Liver (tissue), 9 donors: ENCODE measurements around the gene SUPT5H. TPM values are rescaled to one million over a fixed set of nuclear protein-coding genes. Genes with fewer than 3 reads are reported as not detected.

ENCODE experiments used
- DNase-seq: peaks from one replicate; pipeline ENCODE4 v3.0.0-alpha.2; 2017; ENCODE audit warnings: low spot score
- H3K27ac ChIP-seq, 2 donors: one replicate each; pipeline ENCODE4 v1.7.0; 2013; ENCODE audit warnings: inconsistent platforms in 2 of 2, low read length in 2 of 2, control low read depth in 1 of 2, low read depth in 1 of 2, mild to moderate bottlenecking in 1 of 2
- H3K27me3 ChIP-seq, 4 donors: one replicate each; pipeline versions ENCODE4 v1.6.1 to v1.7.0; 2013; ENCODE audit warnings: low read length in 3 of 4, inconsistent platforms in 1 of 4, mild to moderate bottlenecking in 1 of 4, moderate library complexity in 1 of 4; ENCODE audit not compliant: control insufficient read depth in 4 of 4, insufficient read depth in 4 of 4
- H3K36me3 ChIP-seq, 4 donors: one replicate each; pipeline versions ENCODE4 v1.6.1 to v1.7.0; 2013; ENCODE audit warnings: low read length in 3 of 4, mild to moderate bottlenecking in 3 of 4, low read depth in 1 of 4, moderate library complexity in 1 of 4; ENCODE audit not compliant: control insufficient read depth in 4 of 4, insufficient read depth in 3 of 4
- H3K4me1 ChIP-seq, 4 donors: one replicate each; pipeline versions ENCODE4 v1.6.1 to v1.7.0; 2013; ENCODE audit warnings: low read length in 3 of 4, mild to moderate bottlenecking in 3 of 4, moderate library complexity in 1 of 4; ENCODE audit not compliant: control insufficient read depth in 4 of 4, insufficient read depth in 4 of 4
- H3K4me3 ChIP-seq, 3 donors: one replicate each; pipeline versions ENCODE4 v1.6.1 to v1.7.0; 2013; ENCODE audit warnings: low read length in 3 of 3, control low read depth in 1 of 3, low read depth in 1 of 3, mild to moderate bottlenecking in 1 of 3
- H3K9ac ChIP-seq, 2 donors: one replicate each; pipeline ENCODE4 v1.7.0; 2013; ENCODE audit warnings: low read length in 2 of 2, mild to moderate bottlenecking in 2 of 2, moderate library complexity in 2 of 2, control low read depth in 1 of 2, low read depth in 1 of 2
- H3K9me3 ChIP-seq, 4 donors: one replicate each; pipeline versions ENCODE4 v1.6.1 to v1.7.0; 2013; ENCODE audit warnings: low read length in 3 of 4; ENCODE audit not compliant: control insufficient read depth in 4 of 4
- ATF3 ChIP-seq: IDR thresholded peaks from 2 replicates; pipeline ENCODE4 v1.6.1; 2016; ENCODE audit warnings: antibody characterized with exemption
- CTCF ChIP-seq: fragments of 150-350 bp; IDR thresholded peaks from 2 replicates; pipeline ENCODE4 v1.5.1; 2017; ENCODE audit warnings: improper control_type of control experiment, low read depth, low read length; ENCODE audit not compliant: missing input control
- EGR1 ChIP-seq, 2 donors: IDR thresholded peaks; 2 replicates each; pipeline ENCODE4 v1.6.1; 2016 to 2018; ENCODE audit warnings: antibody characterized with exemption in 2 of 2, low read depth in 2 of 2
- FOXA1 ChIP-seq: IDR thresholded peaks from 2 replicates; pipeline ENCODE4 v1.6.1; 2016; ENCODE audit warnings: antibody characterized with exemption
- FOXA2 ChIP-seq: IDR thresholded peaks from 2 replicates; pipeline ENCODE4 v1.6.1; 2016; ENCODE audit warnings: antibody characterized with exemption
- GABPA ChIP-seq, 2 donors: IDR thresholded peaks in 1 of 2; conservative IDR thresholded peaks in 1 of 2; 2 replicates each; pipeline ENCODE4 v1.6.1; 2016; ENCODE audit warnings: antibody characterized with exemption in 2 of 2, mild to moderate bottlenecking in 1 of 2, moderate library complexity in 1 of 2
- HNF4A ChIP-seq, 2 donors: conservative IDR thresholded peaks; 2 replicates each; pipeline ENCODE4 v1.6.1; 2016; ENCODE audit warnings: antibody characterized with exemption in 2 of 2, mild to moderate bottlenecking in 2 of 2
- HNF4G ChIP-seq: IDR thresholded peaks from 2 replicates; pipeline ENCODE4 v1.6.1; 2016; ENCODE audit warnings: antibody characterized with exemption
- JUND ChIP-seq, 2 donors: IDR thresholded peaks; 2 replicates each; pipeline ENCODE4 v1.6.1; 2016; ENCODE audit warnings: antibody characterized with exemption in 2 of 2
- NR2F2 ChIP-seq: IDR thresholded peaks from 2 replicates; pipeline ENCODE4 v1.6.1; 2016; ENCODE audit warnings: antibody characterized with exemption
- RAD21 ChIP-seq, 2 donors: IDR thresholded peaks; 2 replicates each; pipeline ENCODE4 v1.6.1; 2016; ENCODE audit warnings: antibody characterized with exemption in 2 of 2, mild to moderate bottlenecking in 2 of 2
- REST ChIP-seq: IDR thresholded peaks from 2 replicates; pipeline ENCODE4 v1.6.1; 2016; ENCODE audit warnings: antibody characterized with exemption, mild to moderate bottlenecking
- RXRA ChIP-seq, 2 donors: IDR thresholded peaks; 2 replicates each; pipeline ENCODE4 v1.6.1; 2017 to 2018; ENCODE audit warnings: antibody characterized with exemption in 2 of 2, mild to moderate bottlenecking in 1 of 2
- SP1 ChIP-seq: IDR thresholded peaks from 2 replicates; pipeline ENCODE4 v1.6.1; 2018; ENCODE audit warnings: antibody characterized with exemption, mild to moderate bottlenecking
- TAF1 ChIP-seq: conservative IDR thresholded peaks from 2 replicates; pipeline ENCODE4 v1.6.1; 2016; ENCODE audit warnings: antibody characterized with exemption, mild to moderate bottlenecking
- YY1 ChIP-seq: IDR thresholded peaks from 2 replicates; pipeline ENCODE4 v1.6.1; 2016; ENCODE audit warnings: antibody characterized with exemption, mild to moderate bottlenecking
- WGBS: extraction: QIAGEN DNeasy Blood & Tissue Kit; methylation state at CpG from one replicate; pipeline ENCODE4 v1.1.7; 2013; 5-methylcytosine and 5-hydroxymethylcytosine counted together
- polyA plus RNA-seq, 2 donors: library from polyadenylated mRNA; stranded (reverse) in 1 of 2; unstranded in 1 of 2; fragments of 200-250 nt in 1 of 2; fragments of >200 nt in 1 of 2; fragmentation: Nextera tagmentation in 1 of 2; extraction: Ambion mirVana in 1 of 2; gene quantifications; one replicate each; pipeline versions ENCODE4 v1.2.1 to v1.2.3, GENCODE V29; 2013 to 2015
- total RNA-seq, 2 donors: library from RNA; depleted of rRNA; stranded (reverse); fragments of >200 nt; gene quantifications; one replicate each; pipeline ENCODE4 v1.2.3, GENCODE V29; 2014
- TF ChIP-seq, protein P1 (sequence below): IDR thresholded peaks from 2 replicates; pipeline ENCODE4 v1.6.1; 2016; ENCODE audit warnings: antibody characterized with exemption
- TF ChIP-seq, protein P2 (sequence below): IDR thresholded peaks from 2 replicates; pipeline ENCODE4 v1.6.1; 2016; ENCODE audit warnings: antibody characterized with exemption
- donor health status: healthy.
- donor health status: healthy.
- donor health status: healthy.
- donor health status: healthy.
- donor health status: healthy.

SUPT5H gene
- total and polyA plus RNA-seq, 4 donors, result 19.3 to 52.5 (median 45.2) TPM

DNA sequence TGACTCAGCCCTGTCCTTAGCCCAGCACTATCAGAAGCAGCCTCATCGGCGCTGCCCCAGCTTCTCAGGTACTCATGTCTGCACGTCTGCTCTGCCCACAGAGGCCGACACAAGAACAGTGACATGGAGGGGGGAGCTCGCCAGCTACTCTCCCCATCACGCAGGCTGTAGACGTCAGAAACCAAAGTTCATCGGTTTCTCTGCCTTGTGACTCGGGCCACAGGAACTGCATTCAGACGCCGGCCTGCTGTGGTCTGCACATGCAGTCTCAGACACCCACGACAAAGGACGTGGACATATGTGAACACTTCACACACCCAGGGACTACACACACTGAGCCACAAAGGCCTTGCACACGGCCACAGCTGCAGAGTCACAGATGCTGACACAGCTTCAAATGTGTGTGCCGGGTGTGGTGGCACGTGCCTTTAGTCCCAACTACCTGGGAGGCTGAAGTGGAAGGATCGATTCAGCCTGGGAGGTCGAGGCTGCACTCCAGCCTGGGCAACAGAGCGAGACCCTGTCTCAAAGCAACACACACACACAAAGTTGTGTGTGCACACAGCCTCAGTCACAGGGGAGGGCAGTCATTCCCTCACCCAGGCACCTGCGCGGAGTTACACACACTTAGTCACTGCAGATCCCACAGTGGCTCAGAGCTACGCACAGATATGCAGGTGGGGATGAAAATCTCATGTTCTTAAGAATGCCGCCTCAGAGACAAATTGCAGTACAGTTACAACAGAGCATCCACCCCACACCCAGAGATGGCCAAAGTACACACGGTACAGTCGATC, 43.6 kb upstream of the SUPT5H start:
- Histone ChIP-seq H3K27me3 (no peaks in the 10 kb centered on the region), H3K4me3 (peak overlapping the region in 2 of 3 donors; percentile 10 to 51), H3K27ac (peak overlapping the region; percentile 96 to 98), H3K36me3 (no peaks in the 10 kb centered on the region), H3K9ac (peak overlapping the region; percentile 23 to 57), H3K4me1 (peaks cover 24 to 47% (median 33%) of the 10 kb centered on the region in 4 donors), H3K9me3 (no peaks in the 10 kb centered on the region)
- peak; percentile 62 for DNase-seq
- 17% methylated on average over 25 of the region's 25 CpGs for WGBS
- TF ChIP-seq JUND (IDR thresholded peaks at IDR 0.05), result peak; percentile 64 to 92
- TF ChIP-seq HNF4G, result peak; percentile 67
- TF ChIP-seq HNF4A (conservative IDR thresholded peaks at IDR 0.05), result peak; percentile 73 to 92
- peak in 1 of 2 donors; percentile 43 for TF ChIP-seq RAD21 (IDR thresholded peaks at IDR 0.05)
- TF ChIP-seq, protein P1, sequence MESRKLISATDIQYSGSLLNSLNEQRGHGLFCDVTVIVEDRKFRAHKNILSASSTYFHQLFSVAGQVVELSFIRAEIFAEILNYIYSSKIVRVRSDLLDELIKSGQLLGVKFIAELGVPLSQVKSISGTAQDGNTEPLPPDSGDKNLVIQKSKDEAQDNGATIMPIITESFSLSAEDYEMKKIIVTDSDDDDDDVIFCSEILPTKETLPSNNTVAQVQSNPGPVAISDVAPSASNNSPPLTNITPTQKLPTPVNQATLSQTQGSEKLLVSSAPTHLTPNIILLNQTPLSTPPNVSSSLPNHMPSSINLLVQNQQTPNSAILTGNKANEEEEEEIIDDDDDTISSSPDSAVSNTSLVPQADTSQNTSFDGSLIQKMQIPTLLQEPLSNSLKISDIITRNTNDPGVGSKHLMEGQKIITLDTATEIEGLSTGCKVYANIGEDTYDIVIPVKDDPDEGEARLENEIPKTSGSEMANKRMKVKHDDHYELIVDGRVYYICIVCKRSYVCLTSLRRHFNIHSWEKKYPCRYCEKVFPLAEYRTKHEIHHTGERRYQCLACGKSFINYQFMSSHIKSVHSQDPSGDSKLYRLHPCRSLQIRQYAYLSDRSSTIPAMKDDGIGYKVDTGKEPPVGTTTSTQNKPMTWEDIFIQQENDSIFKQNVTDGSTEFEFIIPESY, result peak; percentile 84
- peak; percentile 84 for TF ChIP-seq YY1
- TF ChIP-seq, protein P2, sequence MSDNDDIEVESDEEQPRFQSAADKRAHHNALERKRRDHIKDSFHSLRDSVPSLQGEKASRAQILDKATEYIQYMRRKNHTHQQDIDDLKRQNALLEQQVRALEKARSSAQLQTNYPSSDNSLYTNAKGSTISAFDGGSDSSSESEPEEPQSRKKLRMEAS, result peak; percentile 96
- TF ChIP-seq REST, result peak; percentile 94
- TF ChIP-seq FOXA1, result no peak
- peak in 1 of 2 donors; percentile 61 for TF ChIP-seq GABPA (IDR thresholded peaks at IDR 0.05 in 1 of 2, conservative IDR thresholded peaks at IDR 0.05 in 1 of 2)
- no peak for TF ChIP-seq CTCF
- TF ChIP-seq EGR1 (IDR thresholded peaks at IDR 0.05; ENCODE audit: low read depth in 2 of 2), result peak; percentile 23 to 94
- TF ChIP-seq ATF3, result no peak
- TF ChIP-seq RXRA (IDR thresholded peaks at IDR 0.05), result peak; percentile 37 to 84
- no peak for TF ChIP-seq NR2F2
- peak; percentile 84 for TF ChIP-seq SP1
- TF ChIP-seq FOXA2, result peak; percentile 14
- TF ChIP-seq TAF1, result peak; percentile 95
